Measurements from ENCODE around the gene SDR42E2.

DNA sequence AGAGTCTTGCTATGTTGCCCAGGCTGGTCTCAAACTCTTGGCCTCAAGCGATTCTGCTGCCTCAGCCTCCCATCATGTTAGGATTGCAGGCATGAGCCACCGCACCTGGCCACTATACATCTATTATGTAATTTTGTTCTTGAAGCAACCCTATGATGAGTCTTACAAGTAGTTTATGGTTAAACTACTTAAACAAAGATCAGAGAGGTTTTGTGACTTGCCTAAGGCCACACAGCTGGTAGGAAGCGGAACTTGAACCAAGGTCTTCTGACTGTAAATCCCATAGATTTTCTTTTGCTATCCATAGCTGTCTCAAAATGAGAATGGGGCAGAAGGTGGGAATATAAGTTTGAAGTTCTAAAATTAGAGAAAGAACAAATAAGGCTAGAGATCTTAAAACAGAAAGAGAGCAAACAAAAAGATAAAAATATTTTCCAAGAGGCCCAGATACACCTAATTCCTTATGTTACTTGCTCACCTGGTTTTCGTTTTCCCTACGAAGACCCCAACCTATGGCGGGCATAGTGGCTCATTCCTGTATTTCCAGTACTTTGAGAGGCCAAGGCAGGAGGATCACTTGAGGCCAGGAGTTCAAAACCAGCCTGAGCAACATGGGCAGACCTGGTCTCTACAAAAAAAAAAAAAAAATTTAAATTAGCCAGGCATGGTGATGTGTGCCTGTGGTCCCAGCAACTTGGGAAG is 37.6 kb upstream of the SDR42E2 start:
- TF ChIP-seq POLR2A (IDR thresholded peaks at IDR 0.05) = no peak
- no peak for TF ChIP-seq POLR2AphosphoS5 (IDR thresholded peaks at IDR 0.05)
- TF ChIP-seq, protein P1, sequence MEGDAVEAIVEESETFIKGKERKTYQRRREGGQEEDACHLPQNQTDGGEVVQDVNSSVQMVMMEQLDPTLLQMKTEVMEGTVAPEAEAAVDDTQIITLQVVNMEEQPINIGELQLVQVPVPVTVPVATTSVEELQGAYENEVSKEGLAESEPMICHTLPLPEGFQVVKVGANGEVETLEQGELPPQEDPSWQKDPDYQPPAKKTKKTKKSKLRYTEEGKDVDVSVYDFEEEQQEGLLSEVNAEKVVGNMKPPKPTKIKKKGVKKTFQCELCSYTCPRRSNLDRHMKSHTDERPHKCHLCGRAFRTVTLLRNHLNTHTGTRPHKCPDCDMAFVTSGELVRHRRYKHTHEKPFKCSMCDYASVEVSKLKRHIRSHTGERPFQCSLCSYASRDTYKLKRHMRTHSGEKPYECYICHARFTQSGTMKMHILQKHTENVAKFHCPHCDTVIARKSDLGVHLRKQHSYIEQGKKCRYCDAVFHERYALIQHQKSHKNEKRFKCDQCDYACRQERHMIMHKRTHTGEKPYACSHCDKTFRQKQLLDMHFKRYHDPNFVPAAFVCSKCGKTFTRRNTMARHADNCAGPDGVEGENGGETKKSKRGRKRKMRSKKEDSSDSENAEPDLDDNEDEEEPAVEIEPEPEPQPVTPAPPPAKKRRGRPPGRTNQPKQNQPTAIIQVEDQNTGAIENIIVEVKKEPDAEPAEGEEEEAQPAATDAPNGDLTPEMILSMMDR (IDR thresholded peaks at IDR 0.05) = no peak
- TF ChIP-seq EP300 (IDR thresholded peaks at IDR 0.05) = no peak
